OCI-M2 (cell line): Measurements from ENCODE around the gene TCF7L1.
"Not testable (repeated sequence)": the region's sequence is repeated elsewhere in the genome, so short reads cannot be mapped to it uniquely, and the experiment has no call there.

ENCODE experiments used
- DNase-seq: peaks from one replicate; lab custom pipeline; 2025; ENCODE audit not compliant: unreplicated experiment; lab: John Stamatoyannopoulos, UW

The TCF7L1 gene

GRCh38 chr2:85341269-85342029 lies 208.3 kb downstream of the TCF7L1 start:
- no peak for DNase-seq

- no peak for DNase-seq
Measured at GRCh38 chr2:85342156-85342555, 209.0 kb downstream of the TCF7L1 start.

GRCh38 chr2:85343207-85343895 lies 210.2 kb downstream of the TCF7L1 start:
- DNase-seq, result not testable (repeated sequence)

- no peak for DNase-seq
Measured at GRCh38 chr2:85344356-85344954, 211.3 kb downstream of the TCF7L1 start.

- DNase-seq, result no peak
Measured at GRCh38 chr2:85347599-85347998, 214.4 kb downstream of the TCF7L1 start.

- no peak for DNase-seq
Measured at GRCh38 chr2:85353876-85354285, 220.7 kb downstream of the TCF7L1 start.

GRCh38 chr2:85354286-85355072 lies 221.3 kb downstream of the TCF7L1 start, which contains the start of the genes ELMOD3 and RETSAT:
TSS of gene ELMOD3 (plus strand) at chr2:85354769. CDS start at chr2:85357199, 2,430 bp downstream.
TSS of gene RETSAT (minus strand) at chr2:85354528. CDS start at chr2:85354507, 21 bp downstream.
- peak; percentile 70 for DNase-seq

GRCh38 chr2:85355073-85355410 lies 221.8 kb downstream of the TCF7L1 start:
- DNase-seq, result no peak

GRCh38 chr2:85355521-85355920 lies 222.3 kb downstream of the TCF7L1 start:
- DNase-seq, result no peak

GRCh38 chr2:85356186-85356585 lies 223.0 kb downstream of the TCF7L1 start:
- no peak for DNase-seq

- no peak for DNase-seq
Measured at GRCh38 chr2:85357736-85358135, 224.5 kb downstream of the TCF7L1 start.
